Measurements from ENCODE around the gene BGLAP.

The BGLAP gene

GRCh38 chr1:156228501-156228900, 13.5 kb upstream of the BGLAP start:
- DNase-seq = no peak

GRCh38 chr1:156229809-156230472, 12.0 kb upstream of the BGLAP start:
- DNase-seq = no peak

- no peak for DNase-seq
Measured at GRCh38 chr1:156230473-156230837, 11.5 kb upstream of the BGLAP start.

- DNase-seq = no peak
Measured at GRCh38 chr1:156232201-156232894, 9.6 kb upstream of the BGLAP start.

- no peak for DNase-seq
Measured at GRCh38 chr1:156233426-156234127, 8.4 kb upstream of the BGLAP start.

GRCh38 chr1:156236164-156236563, 5.8 kb upstream of the BGLAP start:
- no peak for DNase-seq

GRCh38 chr1:156238248-156238647, 3.7 kb upstream of the BGLAP start:
- DNase-seq = no peak

GRCh38 chr1:156241311-156241811, 623 bp upstream of the BGLAP start:
- DNase-seq = no peak

GRCh38 chr1:156242738-156243137, 754 bp downstream of the BGLAP start:
- no peak for DNase-seq

GRCh38 chr1:156244126-156244525, 2.1 kb downstream of the BGLAP start:
- no peak for DNase-seq

- DNase-seq = no peak
Measured at GRCh38 chr1:156244712-156245111, 2.7 kb downstream of the BGLAP start.

GRCh38 chr1:156245451-156246232, 3.7 kb downstream of the BGLAP start:
- peak; percentile 36 for DNase-seq

- no peak for DNase-seq
Measured at GRCh38 chr1:156246241-156246780, 4.3 kb downstream of the BGLAP start.

- DNase-seq = no peak
Measured at GRCh38 chr1:156246781-156247459, 4.9 kb downstream of the BGLAP start.

- DNase-seq = no peak
Measured at GRCh38 chr1:156247460-156248322, 5.7 kb downstream of the BGLAP start, which contains the start of gene PAQR6. TSS of gene PAQR6 (minus strand) at chr1:156248056. CDS start at chr1:156246731, 1,325 bp downstream.

GRCh38 chr1:156248323-156248683, 6.3 kb downstream of the BGLAP start:
- DNase-seq = no peak

- no peak for DNase-seq
Measured at GRCh38 chr1:156249593-156249992, 7.6 kb downstream of the BGLAP start.

GRCh38 chr1:156251527-156251926, 9.5 kb downstream of the BGLAP start:
- DNase-seq = no peak

- DNase-seq = no peak
Measured at GRCh38 chr1:156253634-156254033, 11.7 kb downstream of the BGLAP start.

- no peak for DNase-seq
Measured at GRCh38 chr1:156257711-156258110, 15.7 kb downstream of the BGLAP start.

GRCh38 chr1:156258859-156259258, 16.9 kb downstream of the BGLAP start:
- no peak for DNase-seq

All from CD4-positive, alpha-beta T cell treated with Interleukin-15 for 1 hour (primary cell).